Rectal smooth muscle tissue (tissue), 1 donor: Measurements from ENCODE around the gene DUSP22.

ENCODE experiments used
- H3K27ac ChIP-seq: one replicate; pipeline ENCODE4 v1.7.0; 2013; ENCODE audit warnings: low read depth, low read length, inconsistent platforms
- H3K27me3 ChIP-seq: one replicate; pipeline ENCODE4 v1.7.0; 2013; ENCODE audit warnings: low read length; ENCODE audit not compliant: control insufficient read depth, insufficient read depth
- H3K36me3 ChIP-seq: one replicate; pipeline ENCODE4 v1.7.0; 2013; ENCODE audit warnings: low read length; ENCODE audit not compliant: control insufficient read depth, insufficient read depth
- H3K4me1 ChIP-seq: one replicate; pipeline ENCODE4 v1.7.0; 2013; ENCODE audit warnings: low read length; ENCODE audit not compliant: control insufficient read depth, insufficient read depth
- H3K4me3 ChIP-seq: one replicate; pipeline ENCODE4 v1.7.0; 2013; ENCODE audit warnings: low read length
- H3K9ac ChIP-seq: one replicate; pipeline ENCODE4 v1.7.0; 2013; ENCODE audit warnings: low read length

Gene DUSP22

DNA sequence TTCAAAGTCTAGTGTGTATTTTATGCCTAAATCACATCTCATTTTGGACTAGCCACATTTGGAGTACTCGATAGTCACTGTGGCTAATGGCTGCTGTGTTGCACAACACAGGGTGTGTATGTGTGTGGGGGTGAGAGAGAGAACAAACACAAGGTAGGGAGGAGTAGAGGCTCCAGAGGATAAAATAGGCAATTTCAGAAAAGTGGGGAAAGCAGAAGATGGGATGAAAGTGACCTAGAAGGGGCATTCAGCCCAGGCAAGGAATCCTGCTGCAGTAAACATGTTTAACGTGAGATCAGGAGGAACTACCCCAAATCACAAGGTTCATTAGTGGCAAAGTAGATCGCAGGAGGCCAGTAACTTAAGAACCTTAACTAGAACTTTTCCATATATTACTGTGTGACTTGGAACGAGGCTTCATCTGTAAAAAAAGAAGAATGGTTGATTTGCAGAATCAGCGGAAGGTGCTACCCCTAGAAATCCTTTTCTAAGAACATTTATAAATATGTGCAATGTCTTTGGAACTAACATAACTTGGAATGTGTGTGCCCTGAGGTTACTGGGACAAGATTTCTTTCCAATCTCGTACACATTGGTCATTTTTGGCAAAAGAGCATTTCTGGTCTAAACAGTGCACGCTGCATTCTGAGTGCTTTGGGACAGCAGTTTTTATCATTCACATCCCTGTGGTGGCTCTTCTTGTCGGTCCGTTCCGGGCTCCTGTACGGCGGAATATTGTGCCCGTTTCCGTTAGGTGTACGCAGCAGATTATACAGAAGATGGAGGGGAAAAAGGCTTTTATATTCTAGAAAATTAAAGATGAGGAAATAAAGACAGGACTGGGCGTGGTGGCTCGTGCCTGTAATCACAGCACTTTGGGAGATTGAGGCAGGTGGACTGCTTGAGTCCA, 2.6 kb downstream of the DUSP22 start:
- Histone ChIP-seq H3K4me3 (no peak overlapping the region), H3K27me3 (no peaks in the 10 kb centered on the region), H3K27ac (no peak overlapping the region), H3K9ac (no peak overlapping the region), H3K4me1 (peaks cover 8% of the 10 kb centered on the region), H3K36me3 (no peaks in the 10 kb centered on the region)

DNA sequence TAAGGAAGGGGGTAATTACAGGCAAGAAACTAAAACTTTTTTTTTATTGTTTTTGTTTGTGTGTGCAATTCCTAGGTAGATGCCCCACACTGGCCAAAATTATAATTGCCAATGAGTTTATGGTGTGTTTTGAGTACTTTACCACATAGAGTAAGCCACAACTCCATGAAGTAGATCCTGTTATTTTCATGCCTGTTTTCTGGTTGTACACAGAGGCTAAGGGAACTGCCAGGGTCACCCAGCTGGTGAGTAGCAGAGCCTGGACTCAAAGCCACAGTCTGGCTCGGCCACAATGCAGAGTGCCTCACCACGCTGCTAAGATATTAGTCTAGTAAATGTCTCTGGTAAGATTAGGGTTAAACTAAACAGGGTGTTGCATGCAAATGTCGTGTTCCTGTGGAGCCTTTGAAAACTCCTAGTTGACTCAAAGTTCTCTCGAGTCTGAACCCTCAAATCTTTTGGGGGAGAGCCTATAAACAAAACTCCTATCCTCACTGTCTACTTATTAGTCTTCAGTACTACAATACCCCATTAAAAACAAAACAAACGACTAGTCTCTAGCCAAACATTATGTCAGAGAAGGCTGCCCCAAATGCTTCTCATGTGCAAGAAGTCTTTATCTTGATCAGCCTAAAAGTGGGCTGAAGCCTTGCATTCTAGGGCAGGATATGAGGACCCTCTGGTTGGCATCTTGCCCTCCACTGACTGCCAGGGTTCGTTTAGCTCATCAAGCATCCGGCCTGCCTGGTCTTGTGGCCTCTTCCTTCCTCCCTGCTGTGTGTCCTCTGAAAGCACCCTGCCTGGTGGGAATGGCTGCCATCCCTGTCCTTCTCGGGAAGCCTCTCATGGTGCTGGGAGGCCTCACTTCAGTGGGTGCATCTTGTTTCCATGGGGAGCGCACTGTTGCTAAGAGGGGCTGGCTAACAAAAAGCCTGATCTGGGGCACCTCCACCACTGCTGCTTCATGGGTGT, 4.2 kb downstream of the DUSP22 start:
- Histone ChIP-seq H3K27me3 (no peaks in the 10 kb centered on the region), H3K27ac (no peak overlapping the region), H3K4me3 (no peak overlapping the region), H3K4me1 (peaks cover 4% of the 10 kb centered on the region), H3K36me3 (no peaks in the 10 kb centered on the region), H3K9ac (no peak overlapping the region)

GRCh38 chr6:297571-298232, 5.4 kb downstream of the DUSP22 start:
- no peak overlapping the region for H3K9ac ChIP-seq

GRCh38 chr6:298233-299103, 6.2 kb downstream of the DUSP22 start:
- Histone ChIP-seq H3K4me3 (no peak overlapping the region), H3K4me1 (peaks cover 4% of the 10 kb centered on the region), H3K27ac (no peak overlapping the region), H3K36me3 (no peaks in the 10 kb centered on the region), H3K27me3 (no peaks in the 10 kb centered on the region), H3K9ac (no peak overlapping the region)

More at GRCh38 chr6:297571-298232, 5.4 kb downstream of the DUSP22 start:
- no peak overlapping the region for H3K27ac ChIP-seq
- no peaks in the 10 kb centered on the region for H3K27me3 ChIP-seq
- H3K36me3 ChIP-seq, result no peaks in the 10 kb centered on the region
- H3K4me3 ChIP-seq, result no peak overlapping the region
- H3K4me1 ChIP-seq, result peaks cover 4% of the 10 kb centered on the region

DNA sequence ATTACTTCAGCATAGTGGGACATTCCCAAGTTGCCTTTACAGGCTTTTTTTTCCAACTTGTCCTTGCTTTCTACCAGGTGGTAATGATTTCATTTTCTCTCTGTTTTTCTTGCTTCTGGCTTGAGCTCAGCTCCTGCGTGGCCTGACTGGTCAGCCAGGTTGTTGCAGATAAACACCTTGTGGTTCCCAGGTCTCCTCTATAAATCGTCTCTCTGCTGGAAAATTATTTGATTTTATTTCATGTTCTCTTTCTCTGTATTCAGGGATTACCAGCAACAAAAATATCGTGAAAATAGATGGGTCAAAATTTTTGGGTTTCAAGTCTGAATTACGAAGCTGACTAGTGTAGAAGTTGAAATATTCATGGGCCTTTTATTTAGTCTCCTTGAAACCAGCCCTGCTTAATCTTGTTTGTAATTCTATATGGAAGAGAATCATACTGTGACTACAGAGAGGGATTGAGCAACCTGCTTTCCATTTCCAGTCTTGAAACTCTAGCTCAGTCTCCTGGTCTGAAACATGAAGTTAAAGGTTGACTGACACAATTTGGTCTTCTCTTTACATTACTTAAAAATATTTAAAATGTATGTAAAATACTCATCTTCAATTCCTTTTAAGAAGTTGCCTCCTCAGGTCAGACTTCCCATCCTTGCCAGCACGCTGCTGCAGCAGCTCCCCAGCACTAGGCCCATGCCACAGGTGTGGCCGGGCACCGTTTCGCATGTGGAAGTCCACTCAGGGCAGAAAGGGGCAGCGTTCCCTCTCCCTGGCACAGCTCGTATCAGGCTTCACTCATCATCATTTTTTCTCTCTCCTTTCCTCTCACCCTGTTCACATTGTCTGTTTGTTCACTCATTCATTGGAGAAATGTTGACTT, 7.1 kb downstream of the DUSP22 start:
- no peak overlapping the region for H3K9ac ChIP-seq
- no peak overlapping the region for H3K4me3 ChIP-seq
- no peaks in the 10 kb centered on the region for H3K4me1 ChIP-seq
- no peaks in the 10 kb centered on the region for H3K27me3 ChIP-seq
- no peak overlapping the region for H3K27ac ChIP-seq
- no peaks in the 10 kb centered on the region for H3K36me3 ChIP-seq

DNA sequence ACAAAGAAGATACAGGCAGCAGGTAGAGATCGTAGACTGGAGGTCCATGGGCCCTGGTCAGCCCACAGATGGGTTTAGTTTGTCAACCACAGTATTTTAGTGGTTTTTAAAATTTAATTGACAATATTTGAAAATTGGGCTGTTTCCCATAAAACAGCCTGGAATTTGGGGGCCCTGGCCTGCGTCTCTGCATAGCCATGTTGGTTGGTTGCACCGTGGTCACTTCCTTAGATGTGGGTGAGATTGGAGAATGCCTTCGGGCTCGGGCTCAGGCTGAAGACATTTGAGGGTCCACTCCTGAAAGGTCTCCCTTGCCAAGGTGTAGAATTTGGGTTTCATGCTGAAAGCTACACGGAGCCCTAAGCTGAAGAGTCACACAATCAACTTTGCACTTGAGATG, 7.7 kb downstream of the DUSP22 start:
- no peaks in the 10 kb centered on the region for H3K36me3 ChIP-seq
- no peak overlapping the region for H3K27ac ChIP-seq
- H3K4me3 ChIP-seq, result no peak overlapping the region
- no peak overlapping the region for H3K9ac ChIP-seq
- H3K4me1 ChIP-seq, result no peaks in the 10 kb centered on the region
- H3K27me3 ChIP-seq, result no peaks in the 10 kb centered on the region

- H3K27ac ChIP-seq, result no peak overlapping the region
- H3K4me3 ChIP-seq, result no peak overlapping the region
- H3K36me3 ChIP-seq, result no peaks in the 10 kb centered on the region
- no peak overlapping the region for H3K9ac ChIP-seq
- no peaks in the 10 kb centered on the region for H3K4me1 ChIP-seq
- no peaks in the 10 kb centered on the region for H3K27me3 ChIP-seq
Observed at GRCh38 chr6:300494-301198, 8.4 kb downstream of the DUSP22 start.

DNA sequence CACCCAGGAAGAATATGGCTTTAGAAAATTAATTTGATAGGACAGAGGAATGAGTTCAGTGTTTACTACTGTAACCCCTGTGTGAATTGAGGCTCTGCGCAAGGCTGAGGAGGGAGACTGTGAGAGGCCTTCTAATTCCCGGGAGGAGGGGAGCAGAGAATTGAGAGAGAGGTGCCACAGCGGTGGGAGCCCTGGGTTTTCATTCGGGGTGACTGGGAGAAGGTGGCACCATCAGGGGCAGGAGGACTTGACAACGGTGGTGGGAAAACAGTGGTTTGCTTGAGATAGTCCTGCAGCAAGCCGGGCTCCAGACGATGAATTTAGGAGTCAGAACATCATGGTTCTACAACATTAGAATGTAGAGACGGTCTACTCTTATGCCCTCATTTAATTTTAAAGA, 9.2 kb downstream of the DUSP22 start:
- Histone ChIP-seq H3K36me3 (no peaks in the 10 kb centered on the region), H3K4me1 (no peaks in the 10 kb centered on the region), H3K27me3 (no peaks in the 10 kb centered on the region), H3K27ac (no peak overlapping the region), H3K4me3 (no peak overlapping the region), H3K9ac (no peak overlapping the region)

GRCh38 chr6:301929-302705, 9.8 kb downstream of the DUSP22 start:
- H3K9ac ChIP-seq, result no peak overlapping the region
- no peak overlapping the region for H3K4me3 ChIP-seq
- no peaks in the 10 kb centered on the region for H3K27me3 ChIP-seq
- H3K4me1 ChIP-seq, result no peaks in the 10 kb centered on the region
- H3K36me3 ChIP-seq, result no peaks in the 10 kb centered on the region
- H3K27ac ChIP-seq, result no peak overlapping the region

- Histone ChIP-seq H3K9ac (no peak overlapping the region), H3K27ac (no peak overlapping the region), H3K4me3 (no peak overlapping the region), H3K27me3 (no peaks in the 10 kb centered on the region), H3K36me3 (no peaks in the 10 kb centered on the region), H3K4me1 (no peaks in the 10 kb centered on the region)
Observed at GRCh38 chr6:302760-303159, 10.5 kb downstream of the DUSP22 start.
